IgD-negative memory B cell (primary cell): ENCODE results near the gene NR2F1. TPM values are rescaled to one million over a fixed set of nuclear protein-coding genes. Genes with fewer than 3 reads are reported as not detected.

ENCODE experiments used
- H3K27ac Mint-ChIP-seq, 3 donors: one replicate each; pipeline ENCODE4 v1.8.0; 2020 to 2022; ENCODE audit warnings: mild to moderate bottlenecking in 3 of 3, mixed read lengths in 3 of 3, moderate library complexity in 1 of 3
- H3K27me3 Mint-ChIP-seq: one replicate; pipeline ENCODE4 v1.8.0; 2021; ENCODE audit warnings: mixed read lengths
- H3K36me3 Mint-ChIP-seq: one replicate; pipeline ENCODE4 v1.8.0; 2020; ENCODE audit warnings: mild to moderate bottlenecking, mixed read lengths
- H3K4me1 Mint-ChIP-seq, 3 donors: one replicate each; pipeline ENCODE4 v1.8.0; 2020 to 2022; ENCODE audit warnings: mixed read lengths in 3 of 3, mild to moderate bottlenecking in 1 of 3
- H3K4me3 Mint-ChIP-seq, 4 donors: one replicate each; pipeline ENCODE4 v1.8.0; 2020 to 2022; ENCODE audit warnings: mild to moderate bottlenecking in 4 of 4, mixed read lengths in 4 of 4, moderate library complexity in 3 of 4
- H3K9me3 Mint-ChIP-seq, 3 donors: one replicate each; pipeline ENCODE4 v1.8.0; 2020 to 2021; ENCODE audit warnings: mixed read lengths in 3 of 3, mild to moderate bottlenecking in 1 of 3
- polyA plus RNA-seq: library from polyadenylated mRNA; unstranded; fragments of 300-500 nt; fragmentation: Illumina TruSeq; gene quantifications from one replicate; pipeline ENCODE4 v1.2.3, GENCODE V29; 2021

The NR2F1 gene
- polyA plus RNA-seq, 1 donor from 2014 or later: not detected

- H3K27ac Mint-ChIP-seq: no peak overlapping the region
- H3K36me3 Mint-ChIP-seq: peaks cover 9% of the 10 kb centered on the region
- no peaks in the 10 kb centered on the region for H3K4me1 Mint-ChIP-seq
- H3K9me3 Mint-ChIP-seq: no peaks in the 10 kb centered on the region
- H3K4me3 Mint-ChIP-seq: no peak overlapping the region
- H3K27me3 Mint-ChIP-seq: no peaks in the 10 kb centered on the region
Observed at GRCh38 chr5:93642526-93642925, 59.5 kb downstream of the NR2F1 start.

Other genes starting within 250 kb of the NR2F1 start
- gene NR2F1-AS1, start 2.0 kb upstream of the NR2F1 start, polyA plus RNA-seq: not detected
- gene POU5F2, start 158.4 kb downstream of the NR2F1 start, polyA plus RNA-seq: 0.08 TPM